ENCODE measurements around the gene CMTM7. TPM values are rescaled to one million over a fixed set of nuclear protein-coding genes. Genes with fewer than 3 reads are reported as not detected.
"Not testable (repeated sequence)": the region's sequence is repeated elsewhere in the genome, so short reads cannot be mapped to it uniquely, and the experiment has no call there.

Gene CMTM7
- total and polyA plus RNA-seq, 11 donors: 2.3 to 16.8 (median 3.6) TPM

- H3K36me3 ChIP-seq, DNase-seq, H3K9me3 ChIP-seq, H3K27me3 ChIP-seq, ATAC-seq: not testable (repeated sequence)
- Histone ChIP-seq H3K4me1 (peaks cover 0 to 32% (median 3%) of the 10 kb centered on the region in 12 donors), H3K4me3 (peak overlapping the region in 3 of 12 donors; percentile 15 to 20 (median 20)), H3K27ac (peak overlapping the region in 10 of 12 donors; percentile 0 to 74 (median 48))
- WGBS, 4 donors: 53 to 67% (median 55%) methylated on average over 6 to 9 of the region's 9 CpGs
- intact Hi-C loops (cut with DNase I): loop anchor here in 4 of 10 donors (10.0 kb wide), 3 partner anchors 58 to 288 kb away; no protein-coding TSS in a partner anchor
Measured at GRCh38 chr3:32462191-32462986, 70.7 kb downstream of the CMTM7 start.

GRCh38 chr3:32463415-32463814 lies 71.8 kb downstream of the CMTM7 start:
- intact Hi-C loops (cut with DNase I): loop anchor here in 4 of 10 donors (10.0 kb wide), 3 partner anchors 59 to 289 kb away; no protein-coding TSS in a partner anchor
- 89 to 95% (median 93%) methylated on average over 7 of the region's 7 CpGs for WGBS, 4 donors
- not testable (repeated sequence) for DNase-seq, H3K4me3 ChIP-seq, H3K36me3 ChIP-seq, ATAC-seq, H3K27ac ChIP-seq, H3K27me3 ChIP-seq, H3K9me3 ChIP-seq
- H3K4me1 ChIP-seq: peaks cover 0 to 33% (median 10%) of the 10 kb centered on the region in 12 donors

- H3K4me3 ChIP-seq, H3K9me3 ChIP-seq, H3K27ac ChIP-seq, DNase-seq, H3K36me3 ChIP-seq, H3K27me3 ChIP-seq, ATAC-seq: not testable (repeated sequence)
- peaks cover 0 to 27% (median 11%) of the 10 kb centered on the region in 12 donors for H3K4me1 ChIP-seq
- 92 to 98% (median 95%) methylated on average over 7 of the region's 7 CpGs for WGBS, 4 donors
- intact Hi-C loops (cut with DNase I): loop anchor here (5.0 to 10.0 kb wide), 7 partner anchors 60 to 290 kb away; partner anchors contain the start of gene CMTM7 (in 3 of the 10)
Measured at GRCh38 chr3:32464726-32465125, 73.1 kb downstream of the CMTM7 start.

GRCh38 chr3:32466808-32467207 lies 75.2 kb downstream of the CMTM7 start:
- not testable (repeated sequence) for H3K27me3 ChIP-seq, H3K27ac ChIP-seq, DNase-seq, H3K36me3 ChIP-seq, H3K4me3 ChIP-seq, ATAC-seq, H3K9me3 ChIP-seq
- 90 to 98% (median 96%) methylated on average over 6 of the region's 6 CpGs for WGBS, 4 donors
- intact Hi-C loops (cut with DNase I): loop anchor here (1.0 to 10.0 kb wide), 10 partner anchors 62 to 292 kb away; partner anchors contain the start of gene CMTM7 (in 3 of the 10)
- H3K4me1 ChIP-seq: peaks cover 0 to 36% (median 12%) of the 10 kb centered on the region in 12 donors

- peak overlapping the region in 10 of 12 donors; percentile 25 to 57 (median 46) for H3K4me3 ChIP-seq
- peaks cover 0 to 8% (median 0%) of the 10 kb centered on the region in 9 donors for H3K36me3 ChIP-seq
- peak overlapping the region in 2 of 12 donors; percentile 35 to 51 for H3K27ac ChIP-seq
- TF ChIP-seq POLR2A (IDR thresholded peaks at IDR 0.05) (peak in 1 of 2 donors; percentile 15), CTCF (IDR thresholded peaks at IDR 0.05) (peak; percentile 98 to 100 (median 99))
- intact Hi-C loops (cut with DNase I): loop anchor here (1.0 to 10.0 kb wide), 10 partner anchors 63 to 293 kb away; partner anchors contain the start of gene CMTM7 (in 3 of the 10)
- peaks cover 0 to 36% (median 9%) of the 10 kb centered on the region in 12 donors for H3K4me1 ChIP-seq
- WGBS, 4 donors: 28 to 38% (median 33%) methylated on average over 25 to 41 of the region's 41 CpGs
- DNase-seq (peak; percentile 59 to 89 (median 68)), ATAC-seq (peak; percentile 40 to 94 (median 88))
- H3K9me3 ChIP-seq: no peaks in the 10 kb centered on the region
- no peaks in the 10 kb centered on the region for H3K27me3 ChIP-seq
Measured at GRCh38 chr3:32467333-32468070, 75.8 kb downstream of the CMTM7 start.
